Activated CD4-positive, alpha-beta T cell treated with anti-CD3 and anti-CD28 coated beads for 36 hours (primary cell): ENCODE data around the gene LRBA. TPM values are rescaled to one million over a fixed set of nuclear protein-coding genes. Genes with fewer than 3 reads are reported as not detected.
"Not testable (repeated sequence)": the region's sequence is repeated elsewhere in the genome, so short reads cannot be mapped to it uniquely, and the experiment has no call there.

Experiments
- ATAC-seq: fragments of 200-7000 bp; cut with Tn5 transposase; one replicate; pipeline ENCODE4 v1.10.0; 2021; ENCODE audit warnings: mild to moderate bottlenecking, moderate library complexity
- CTCF ChIA-PET: fragments of 350-600 bp; sonication (Branson Sonifier 250); formaldehyde crosslinking; loops from one replicate; lab custom pipeline; 2021; ENCODE audit warnings: antibody characterized with exemption; lab: Charles Lee
- POLR2A ChIA-PET: fragments of 350-600 bp; sonication (Branson Sonifier 250); formaldehyde crosslinking; loops from one replicate; lab custom pipeline; 2021; ENCODE audit warnings: antibody characterized with exemption, inconsistent platforms; lab: Charles Lee
- DNase-seq: peaks from one replicate; pipeline ENCODE4 v3.0.0-alpha.2; 2020
- H3K27ac Mint-ChIP-seq: one replicate; pipeline ENCODE4 v1.8.0; 2021; ENCODE audit warnings: mixed read lengths
- H3K27me3 Mint-ChIP-seq: one replicate; pipeline ENCODE4 v1.8.0; 2021; ENCODE audit warnings: mixed read lengths
- H3K36me3 Mint-ChIP-seq: one replicate; pipeline ENCODE4 v1.8.0; 2021; ENCODE audit warnings: low read depth, mixed read lengths
- H3K4me1 Mint-ChIP-seq: one replicate; pipeline ENCODE4 v1.8.0; 2021; ENCODE audit warnings: mixed read lengths
- H3K4me3 Mint-ChIP-seq: one replicate; pipeline ENCODE4 v1.8.0; 2021; ENCODE audit warnings: mild to moderate bottlenecking, moderate library complexity, mixed read lengths
- H3K9me3 Mint-ChIP-seq: one replicate; pipeline ENCODE4 v1.8.0; 2021; ENCODE audit warnings: low read depth, mixed read lengths
- intact Hi-C, 2 experiments: fragments of 100-400 bp; cut with DNase I in 1 of 2; cut with micrococcal nuclease in 1 of 2; formaldehyde crosslinking; loops; one replicate each; pipeline versions ENCODE4 v1.14.2 to v1.15.1; 2022 to 2024; cut with DNase I, micrococcal nuclease
- total RNA-seq, 2 experiments: library from RNA; stranded (reverse); gene quantifications; one replicate each; pipeline ENCODE4 v1.2.3, GENCODE V29; 2021

Gene LRBA
- total RNA-seq, 2 experiments from 2014 or later = 56.6 to 59.2 TPM

DNA sequence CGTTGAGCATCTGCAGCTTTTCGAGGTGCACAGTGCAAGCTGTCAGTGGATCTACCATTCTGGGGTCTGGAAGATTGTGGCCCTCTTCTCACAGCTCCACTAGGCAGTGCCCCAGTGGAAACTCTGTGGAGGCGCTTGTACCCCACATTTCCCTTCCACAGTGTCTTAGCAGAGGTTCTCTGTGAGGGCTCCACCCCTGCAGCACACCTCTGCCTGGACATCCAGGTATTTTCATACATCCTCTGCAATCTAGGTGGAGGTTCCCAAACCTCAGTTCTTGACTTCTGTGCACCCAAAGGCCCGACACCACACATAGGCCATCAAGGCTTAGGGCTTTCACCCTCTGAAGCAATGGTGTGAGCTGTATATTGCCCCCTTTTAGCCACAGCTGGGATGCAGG lies 57.1 kb downstream of the LRBA start:
- H3K9me3 Mint-ChIP-seq, intact Hi-C loops, H3K27me3 Mint-ChIP-seq, H3K27ac Mint-ChIP-seq, DNase-seq, ATAC-seq, H3K4me3 Mint-ChIP-seq, POLR2A ChIA-PET: not testable (repeated sequence)
- Mint-ChIP-seq H3K36me3 (peaks cover 21% of the 10 kb centered on the region), H3K4me1 (peaks cover 38% of the 10 kb centered on the region)
- CTCF ChIA-PET = interaction anchor here (0.5 kb wide), 1 partner anchor 253 kb away, joined by 3 read pairs; no protein-coding TSS in a partner anchor

DNA sequence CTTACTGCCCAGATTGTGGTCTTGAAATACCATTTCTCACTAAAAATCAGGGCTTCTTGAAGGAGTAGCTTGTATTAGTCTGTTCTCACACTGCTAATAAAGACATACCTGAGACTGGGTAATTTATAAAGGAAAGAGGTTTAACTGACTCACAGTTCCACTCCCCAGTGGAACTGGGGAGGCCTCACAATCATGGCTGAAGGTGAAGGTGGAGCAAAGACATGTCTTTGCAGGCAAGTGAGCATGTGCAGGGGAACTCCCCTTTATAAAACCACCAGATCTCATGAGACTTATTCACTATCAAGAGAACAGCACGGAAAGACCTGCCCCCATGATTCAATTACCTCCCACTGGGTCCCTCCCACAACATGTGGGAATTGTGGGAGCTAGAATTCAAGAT lies 58.0 kb downstream of the LRBA start:
- POLR2A ChIA-PET = not testable (repeated sequence)
- peaks cover 43% of the 10 kb centered on the region for H3K4me1 Mint-ChIP-seq

GRCh38 chr4:150953916-150954315 lies 61.2 kb downstream of the LRBA start:
- H3K9me3 Mint-ChIP-seq, H3K27ac Mint-ChIP-seq, ATAC-seq, DNase-seq, H3K27me3 Mint-ChIP-seq, CTCF ChIA-PET, POLR2A ChIA-PET, H3K4me3 Mint-ChIP-seq: not testable (repeated sequence)
- intact Hi-C loops = loop anchor here (1.0 to 2.0 kb wide), 2 partner anchors 11 to 15 kb away; no protein-coding TSS in a partner anchor
- peaks cover 52% of the 10 kb centered on the region for H3K4me1 Mint-ChIP-seq
- peaks cover 22% of the 10 kb centered on the region for H3K36me3 Mint-ChIP-seq

More for the DNA sequence above, 58.0 kb downstream of the LRBA start:
- DNase-seq, H3K4me3 Mint-ChIP-seq, H3K9me3 Mint-ChIP-seq, H3K27me3 Mint-ChIP-seq, intact Hi-C loops, CTCF ChIA-PET: not testable (repeated sequence)
- Mint-ChIP-seq H3K36me3 (peaks cover 25% of the 10 kb centered on the region), H3K27ac (peak overlapping the region; percentile 33)
- peak; percentile 42 for ATAC-seq

- POLR2A ChIA-PET = no interaction called here
These were observed 62.8 kb downstream of the LRBA start for GRCh38 chr4:150952167-150952845.

GRCh38 chr4:150950657-150951288 lies 64.3 kb downstream of the LRBA start:
- ChIA-PET CTCF (interaction anchor here (0.6 to 1.4 kb wide), 2 partner anchors 16 to 21 kb away, joined by 3 to 4 read pairs; no protein-coding TSS in a partner anchor), POLR2A (no interaction called here)
- Mint-ChIP-seq H3K9me3 (no peaks in the 10 kb centered on the region), H3K27ac (no peak overlapping the region), H3K27me3 (no peaks in the 10 kb centered on the region), H3K4me3 (no peak overlapping the region), H3K36me3 (peaks cover 7% of the 10 kb centered on the region), H3K4me1 (peaks cover 51% of the 10 kb centered on the region)
- ATAC-seq = no peak
- no peak for DNase-seq
- intact Hi-C loops = no loop called here

More at GRCh38 chr4:150952167-150952845, 62.8 kb downstream of the LRBA start:
- Mint-ChIP-seq H3K4me3 (peak overlapping the region; percentile 1), H3K9me3 (no peaks in the 10 kb centered on the region), H3K36me3 (peaks cover 10% of the 10 kb centered on the region), H3K4me1 (peaks cover 52% of the 10 kb centered on the region), H3K27ac (peak overlapping the region; percentile 22), H3K27me3 (no peaks in the 10 kb centered on the region)
- peak; percentile 65 for ATAC-seq
- CTCF ChIA-PET = no interaction called here
- DNase-seq = peak; percentile 22
- intact Hi-C loops = loop anchor here in 1 of 2 experiments (2.0 kb wide), 1 partner anchor 16 kb away; no protein-coding TSS in a partner anchor

DNA sequence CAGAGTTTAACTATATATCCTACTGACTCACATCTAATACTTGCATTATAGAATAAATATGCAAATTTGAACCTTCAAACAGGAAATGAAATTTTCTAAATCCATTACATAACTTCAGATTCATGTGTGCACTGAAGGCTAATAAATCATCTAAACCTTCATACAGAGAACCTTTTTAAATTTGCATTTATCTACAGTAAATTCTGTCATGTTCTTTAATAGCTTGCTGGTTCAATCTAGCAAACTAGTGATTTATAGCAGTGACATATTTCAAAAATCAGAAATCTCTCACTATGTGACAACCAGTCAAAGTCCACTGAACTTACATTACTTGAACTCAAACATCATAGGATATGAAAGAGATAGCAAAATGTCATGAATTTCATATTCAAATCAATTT lies 65.1 kb downstream of the LRBA start:
- POLR2A ChIA-PET = no interaction called here
- intact Hi-C loops = no loop called here
- H3K4me3 Mint-ChIP-seq = no peak overlapping the region
- no peaks in the 10 kb centered on the region for H3K27me3 Mint-ChIP-seq
- H3K36me3 Mint-ChIP-seq = peaks cover 6% of the 10 kb centered on the region
- H3K9me3 Mint-ChIP-seq = no peaks in the 10 kb centered on the region
- ATAC-seq (no peak), DNase-seq (no peak)
- H3K27ac Mint-ChIP-seq = no peak overlapping the region
- H3K4me1 Mint-ChIP-seq = peaks cover 51% of the 10 kb centered on the region
- CTCF ChIA-PET = no interaction called here

DNA sequence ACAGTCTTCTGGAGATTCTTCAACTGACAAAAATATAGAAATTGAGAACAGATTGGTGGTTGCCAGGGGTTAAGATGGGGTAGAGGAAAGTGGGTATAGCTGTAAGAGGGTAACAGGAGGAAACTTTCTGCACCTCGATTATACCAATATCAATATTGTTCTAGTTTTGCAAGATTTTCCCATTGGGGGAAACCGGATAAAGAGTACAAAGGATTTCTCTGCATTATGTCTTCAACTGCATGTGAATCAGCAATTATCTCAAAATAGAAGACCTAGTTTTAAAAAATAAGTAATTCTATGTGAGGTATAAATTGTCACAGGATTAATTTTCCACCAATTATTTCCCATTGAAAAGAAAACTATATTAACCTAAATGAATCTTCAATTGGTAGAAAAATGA lies 65.7 kb downstream of the LRBA start:
- intact Hi-C loops = no loop called here
- CTCF ChIA-PET = no interaction called here
- Mint-ChIP-seq H3K4me3 (no peak overlapping the region), H3K27ac (no peak overlapping the region), H3K27me3 (no peaks in the 10 kb centered on the region), H3K9me3 (no peaks in the 10 kb centered on the region), H3K36me3 (peaks cover 6% of the 10 kb centered on the region), H3K4me1 (peaks cover 57% of the 10 kb centered on the region)
- POLR2A ChIA-PET = interaction anchor here (0.6 kb wide), 1 partner anchor 281 kb away, joined by 3 read pairs; no protein-coding TSS in a partner anchor
- DNase-seq (no peak), ATAC-seq (no peak)

DNA sequence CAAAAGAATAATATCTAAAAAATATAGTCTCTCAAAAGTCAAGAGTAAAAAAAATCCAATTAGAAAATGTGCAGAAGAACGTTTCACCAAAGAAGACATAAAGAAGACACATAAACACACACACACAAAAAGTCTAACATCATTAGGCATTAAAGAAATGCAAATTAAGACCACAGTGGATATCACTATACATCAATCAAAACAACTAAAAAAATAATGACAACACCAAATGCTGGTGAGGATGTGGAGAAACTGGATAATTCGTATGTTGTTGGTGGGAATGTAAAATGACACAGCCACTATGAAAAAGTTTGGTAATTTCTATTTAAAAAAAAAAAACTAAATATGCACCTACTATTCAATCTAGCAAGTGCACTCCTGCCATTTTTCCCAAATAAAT lies 66.4 kb downstream of the LRBA start:
- ATAC-seq = no peak
- peaks cover 60% of the 10 kb centered on the region for H3K4me1 Mint-ChIP-seq

GRCh38 chr4:150948074-150948473 lies 67.0 kb downstream of the LRBA start:
- H3K4me3 Mint-ChIP-seq = no peak overlapping the region
- H3K9me3 Mint-ChIP-seq = no peaks in the 10 kb centered on the region
- intact Hi-C loops = no loop called here
- peaks cover 66% of the 10 kb centered on the region for H3K4me1 Mint-ChIP-seq
- H3K27ac Mint-ChIP-seq = no peak overlapping the region
- CTCF ChIA-PET = interaction anchor here (1.7 kb wide), 1 partner anchor 151 kb away, joined by 6 read pairs; the partner anchor contains the start of gene RPS3A
- DNase-seq (no peak), ATAC-seq (no peak)
- POLR2A ChIA-PET = no interaction called here
- peaks cover 9% of the 10 kb centered on the region for H3K36me3 Mint-ChIP-seq
- no peaks in the 10 kb centered on the region for H3K27me3 Mint-ChIP-seq

More for the DNA sequence above, 66.4 kb downstream of the LRBA start:
- no peaks in the 10 kb centered on the region for H3K27me3 Mint-ChIP-seq
- H3K36me3 Mint-ChIP-seq = peaks cover 8% of the 10 kb centered on the region
- H3K9me3 Mint-ChIP-seq = no peaks in the 10 kb centered on the region
- no peak for DNase-seq
- POLR2A ChIA-PET = no interaction called here
- no peak overlapping the region for H3K27ac Mint-ChIP-seq
- no peak overlapping the region for H3K4me3 Mint-ChIP-seq
- intact Hi-C loops = no loop called here
- CTCF ChIA-PET = interaction anchor here (1.7 kb wide), 1 partner anchor 150 kb away, joined by 6 read pairs; the partner anchor contains the start of gene RPS3A

DNA sequence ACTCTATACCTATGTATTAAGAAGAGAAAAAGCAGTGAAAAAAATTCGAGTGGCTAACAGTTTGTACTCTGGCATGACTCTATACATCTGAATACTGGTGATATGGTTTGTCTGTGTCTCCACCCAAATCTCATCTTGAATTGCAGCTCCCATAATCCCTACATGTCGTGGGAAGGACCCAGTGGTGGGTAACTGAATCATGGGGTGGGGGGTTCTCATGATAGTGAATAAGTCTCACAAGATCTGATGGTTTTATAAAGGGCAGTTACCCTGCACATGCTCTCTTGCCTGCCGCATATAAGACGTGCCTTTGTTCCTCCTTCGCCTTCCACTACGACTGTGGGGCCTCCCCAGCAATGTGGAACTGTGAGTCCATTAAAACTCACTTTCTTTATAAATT lies 70.4 kb downstream of the LRBA start:
- intact Hi-C loops = loop anchor here in 1 of 2 experiments (5.0 kb wide), 1 partner anchor 778 kb away; no protein-coding TSS in a partner anchor
- no peak overlapping the region for H3K4me3 Mint-ChIP-seq
- peaks cover 5% of the 10 kb centered on the region for H3K36me3 Mint-ChIP-seq
- peaks cover 58% of the 10 kb centered on the region for H3K4me1 Mint-ChIP-seq
- DNase-seq (no peak), ATAC-seq (no peak)
- H3K9me3 Mint-ChIP-seq = no peaks in the 10 kb centered on the region
- POLR2A ChIA-PET = no interaction called here
- no peaks in the 10 kb centered on the region for H3K27me3 Mint-ChIP-seq
- no peak overlapping the region for H3K27ac Mint-ChIP-seq
- CTCF ChIA-PET = interaction anchor here (0.6 kb wide), 1 partner anchor 582 kb away, joined by 3 read pairs; no protein-coding TSS in a partner anchor

DNA sequence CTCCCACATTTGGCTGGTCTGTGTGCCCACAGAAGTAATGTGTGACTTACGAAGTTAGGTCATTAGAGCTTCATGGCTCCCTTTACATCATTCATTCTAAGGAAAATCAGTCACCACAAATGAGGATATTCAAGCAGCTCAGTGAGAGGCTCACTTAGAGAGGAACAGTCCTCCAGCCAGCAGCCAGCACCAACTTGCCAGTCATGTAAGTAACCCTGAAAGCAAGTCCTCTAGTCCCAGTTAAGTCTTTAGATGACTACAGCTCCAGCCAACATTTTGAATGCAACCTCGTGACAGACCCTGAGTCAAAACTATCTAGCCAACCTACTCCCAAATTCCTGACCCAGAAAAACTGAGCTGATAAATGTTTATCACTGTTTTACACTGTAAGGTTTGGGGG lies 71.3 kb downstream of the LRBA start:
- H3K9me3 Mint-ChIP-seq = no peaks in the 10 kb centered on the region
- ATAC-seq (peak; percentile 85), DNase-seq (peak; percentile 50)
- no peaks in the 10 kb centered on the region for H3K27me3 Mint-ChIP-seq
- CTCF ChIA-PET = interaction anchor here (0.7 kb wide), 1 partner anchor 16 kb away, joined by 3 read pairs; no protein-coding TSS in a partner anchor
- POLR2A ChIA-PET = no interaction called here
- peaks cover 5% of the 10 kb centered on the region for H3K36me3 Mint-ChIP-seq
- no peak overlapping the region for H3K4me3 Mint-ChIP-seq
- intact Hi-C loops = loop anchor here (2.0 to 5.0 kb wide), 2 partner anchors 27 to 778 kb away; no protein-coding TSS in a partner anchor
- peaks cover 61% of the 10 kb centered on the region for H3K4me1 Mint-ChIP-seq
- peak overlapping the region; percentile 13 for H3K27ac Mint-ChIP-seq
